ENCODE results near the gene LRRC75B. TPM values are rescaled to one million over a fixed set of nuclear protein-coding genes. Genes with fewer than 3 reads are reported as not detected.
A peak's percentile ranks its signal among the peaks of the same experiment; 100 is the strongest.
"Not testable (repeated sequence)": the region's sequence is repeated elsewhere in the genome, so short reads cannot be mapped to it uniquely, and the experiment has no call there.

The LRRC75B gene
- total RNA-seq, 2 donors from 2014 or later = 9.5 to 15.2 TPM

DNA sequence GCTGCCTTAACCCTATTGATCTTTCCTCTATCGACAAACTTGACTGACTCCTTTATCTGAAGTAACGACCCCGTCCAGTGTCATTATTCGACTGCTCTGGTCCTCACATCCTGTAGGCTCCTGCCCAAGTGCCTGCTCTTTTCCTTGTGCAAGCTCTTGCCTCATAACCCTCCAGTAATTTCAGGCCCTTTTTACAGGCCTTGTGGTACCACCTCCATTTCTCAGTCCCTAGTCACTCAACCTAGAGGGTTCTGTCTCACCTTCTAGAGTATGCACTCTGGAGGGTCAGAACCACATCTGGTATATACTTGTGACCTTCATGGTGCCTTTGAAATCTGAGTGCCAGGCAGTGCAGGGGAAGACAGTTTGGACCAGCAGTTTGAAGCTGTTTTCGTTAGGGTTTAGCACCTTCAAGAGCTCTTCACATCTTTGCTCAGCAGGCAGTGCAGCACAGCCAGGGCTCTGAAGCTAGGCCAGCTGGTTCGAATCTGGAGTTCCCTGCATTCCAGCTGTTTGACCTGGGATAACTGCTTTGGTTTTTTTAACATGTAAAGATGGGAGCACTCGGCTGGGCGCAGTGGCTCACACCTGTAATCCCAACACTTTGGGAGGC is 25.9 kb downstream of the LRRC75B start:
- ATAC-seq (no peak), DNase-seq (no peak)

DNA sequence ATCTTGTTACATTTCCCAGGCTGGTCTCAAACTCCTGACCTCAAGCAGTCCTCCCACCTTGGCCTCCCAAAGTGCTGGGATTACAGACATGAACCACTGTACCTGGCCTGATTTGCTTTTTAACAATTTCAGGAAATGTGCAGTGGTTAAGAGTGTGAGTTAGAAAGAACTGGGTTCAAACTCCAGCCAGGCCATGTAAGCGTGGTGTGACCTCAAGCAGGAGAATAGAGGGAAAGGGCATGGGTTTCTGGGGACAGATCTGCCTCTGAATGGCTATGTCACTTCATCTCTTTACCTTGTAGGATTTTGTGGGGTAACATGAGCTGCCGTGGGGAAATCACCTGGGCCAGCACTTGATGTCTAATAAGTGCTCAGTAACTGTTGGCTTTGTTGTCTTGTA is 27.8 kb downstream of the LRRC75B start:
- ATAC-seq (no peak), DNase-seq (no peak)
- intact Hi-C loops (cut with DNase I, micrococcal nuclease) = no loop called here

More for the DNA sequence above, 25.9 kb downstream of the LRRC75B start:
- intact Hi-C loops (cut with DNase I, micrococcal nuclease) = no loop called here

DNA sequence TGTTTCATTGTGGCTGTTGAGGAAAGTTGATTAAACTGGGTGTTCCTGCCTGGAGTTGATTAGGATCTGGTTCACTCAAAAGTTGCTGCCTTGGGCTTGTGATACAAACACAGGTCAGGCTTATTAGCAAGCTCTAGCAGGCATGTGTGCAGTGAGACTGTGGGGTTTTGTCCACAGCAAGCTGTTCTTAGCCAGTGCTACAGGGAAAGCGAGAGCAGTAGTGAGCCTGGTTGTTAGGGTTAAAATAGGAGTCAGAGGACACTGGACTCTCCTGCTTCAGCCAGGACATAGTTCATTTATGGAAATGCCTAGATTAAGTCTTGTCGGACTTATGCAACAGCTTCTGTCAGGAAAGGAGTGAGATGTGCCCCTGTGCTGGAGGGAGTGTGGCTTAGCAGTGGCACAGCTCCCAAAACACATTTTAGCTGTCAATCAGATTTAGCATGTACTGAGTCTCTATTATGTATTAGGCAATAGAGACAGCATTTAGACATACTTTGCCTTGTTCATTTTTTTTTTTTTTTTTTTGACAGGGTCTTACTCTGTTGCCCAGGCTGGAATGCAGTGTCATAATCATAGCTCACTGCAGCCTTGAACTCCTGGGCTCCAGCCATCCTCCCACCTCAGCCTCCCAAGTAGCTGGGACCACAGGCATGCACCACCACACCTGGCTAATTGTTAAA is 28.4 kb downstream of the LRRC75B start:
- no peak for DNase-seq
- intact Hi-C loops (cut with DNase I, micrococcal nuclease) = no loop called here
- no peak for ATAC-seq

DNA sequence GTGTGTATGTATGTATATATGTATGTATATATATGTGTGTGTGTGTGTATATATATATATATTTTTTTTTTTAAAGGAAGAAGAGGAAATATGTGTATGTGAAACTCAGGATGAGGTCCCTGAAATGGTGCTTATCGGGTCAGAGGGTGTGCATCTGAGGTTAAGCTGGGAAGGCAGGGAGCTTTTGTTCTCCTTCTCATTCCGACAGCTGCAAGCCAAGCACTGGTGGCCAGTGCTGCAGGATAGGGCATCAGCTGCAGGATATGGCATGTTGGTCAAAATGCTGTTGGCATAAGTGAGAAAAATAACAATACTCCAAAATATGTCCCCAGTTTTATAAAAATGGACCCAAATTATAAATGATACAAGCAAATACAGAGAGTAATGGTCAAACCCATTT is 29.6 kb downstream of the LRRC75B start:
- intact Hi-C loops (cut with DNase I, micrococcal nuclease) = no loop called here
- no peak for ATAC-seq
- no peak for DNase-seq

DNA sequence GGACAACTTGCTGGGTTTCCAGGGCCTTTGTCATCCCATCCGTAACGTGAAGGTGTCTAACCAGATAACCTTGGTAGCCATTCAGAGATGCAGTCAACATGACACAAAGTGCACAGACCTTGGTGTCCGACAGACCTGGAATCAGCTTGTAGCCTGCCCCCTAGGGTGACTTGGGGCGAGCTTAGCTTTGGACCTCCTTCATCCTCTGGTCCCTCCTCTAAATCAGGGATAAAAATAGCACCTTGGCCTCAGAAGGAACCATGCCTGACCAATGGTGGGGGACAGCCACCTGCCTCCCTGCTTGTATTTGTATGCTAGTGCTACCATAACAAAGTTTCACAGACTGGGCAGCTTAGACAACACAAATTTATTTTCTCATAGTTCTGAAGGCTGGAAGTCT is 33.4 kb downstream of the LRRC75B start:
- ATAC-seq = no peak
- intact Hi-C loops (cut with DNase I, micrococcal nuclease) = no loop called here
- DNase-seq = no peak

DNA sequence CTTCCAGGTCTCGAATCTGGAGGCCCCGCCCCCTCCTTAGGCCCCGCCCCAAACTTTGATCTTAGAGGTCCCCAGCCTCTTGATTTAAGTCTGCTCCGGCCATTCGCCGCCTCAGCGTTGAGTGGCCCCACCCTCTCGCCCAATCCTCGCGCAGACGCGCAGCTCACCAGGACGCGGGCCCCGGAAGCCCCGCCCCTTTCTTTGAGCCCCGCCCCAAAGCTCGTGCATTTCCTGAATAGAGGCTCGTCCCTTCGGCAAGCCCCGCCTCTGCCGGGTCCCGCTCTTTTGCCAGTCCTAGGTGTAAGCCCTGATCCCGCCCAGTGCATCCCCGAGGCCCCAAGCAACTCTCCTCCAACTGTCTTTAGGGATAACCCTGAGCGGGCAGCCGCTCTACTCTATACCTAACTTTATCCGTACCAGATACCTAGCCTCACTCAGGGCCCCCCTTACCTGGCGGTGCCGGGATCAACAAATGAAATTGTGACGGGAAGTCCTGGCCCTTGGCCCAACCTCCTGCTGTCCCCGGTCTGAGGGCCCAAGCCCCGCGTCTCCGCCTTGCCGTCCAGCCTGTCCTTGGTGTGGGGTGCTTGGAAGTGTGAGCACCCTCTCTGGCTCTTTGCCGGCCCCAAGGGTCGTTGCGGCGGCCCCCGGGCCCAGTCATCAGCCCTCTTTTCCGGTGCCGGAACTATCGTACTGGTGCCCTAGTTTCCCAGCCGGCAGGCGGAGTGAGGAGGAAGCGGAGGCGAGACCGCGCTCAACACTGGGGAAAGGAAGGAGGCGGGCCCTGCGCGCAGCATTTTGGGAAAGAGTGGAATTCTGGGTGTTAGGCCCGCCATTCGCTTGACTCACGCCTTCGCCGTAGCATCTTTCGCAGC is 37.5 kb downstream of the LRRC75B start, which contains the start of gene SNRPD3:
SNRPD3 (plus strand) TSS at position 835 of the 875 bp plus-strand sequence. CDS start 1,676 bp downstream, outside the sequence.
- intact Hi-C loops (cut with DNase I, micrococcal nuclease) = no loop called here
- peak; percentile 99 to 100 for DNase-seq
- peak; percentile 74 for ATAC-seq

DNA sequence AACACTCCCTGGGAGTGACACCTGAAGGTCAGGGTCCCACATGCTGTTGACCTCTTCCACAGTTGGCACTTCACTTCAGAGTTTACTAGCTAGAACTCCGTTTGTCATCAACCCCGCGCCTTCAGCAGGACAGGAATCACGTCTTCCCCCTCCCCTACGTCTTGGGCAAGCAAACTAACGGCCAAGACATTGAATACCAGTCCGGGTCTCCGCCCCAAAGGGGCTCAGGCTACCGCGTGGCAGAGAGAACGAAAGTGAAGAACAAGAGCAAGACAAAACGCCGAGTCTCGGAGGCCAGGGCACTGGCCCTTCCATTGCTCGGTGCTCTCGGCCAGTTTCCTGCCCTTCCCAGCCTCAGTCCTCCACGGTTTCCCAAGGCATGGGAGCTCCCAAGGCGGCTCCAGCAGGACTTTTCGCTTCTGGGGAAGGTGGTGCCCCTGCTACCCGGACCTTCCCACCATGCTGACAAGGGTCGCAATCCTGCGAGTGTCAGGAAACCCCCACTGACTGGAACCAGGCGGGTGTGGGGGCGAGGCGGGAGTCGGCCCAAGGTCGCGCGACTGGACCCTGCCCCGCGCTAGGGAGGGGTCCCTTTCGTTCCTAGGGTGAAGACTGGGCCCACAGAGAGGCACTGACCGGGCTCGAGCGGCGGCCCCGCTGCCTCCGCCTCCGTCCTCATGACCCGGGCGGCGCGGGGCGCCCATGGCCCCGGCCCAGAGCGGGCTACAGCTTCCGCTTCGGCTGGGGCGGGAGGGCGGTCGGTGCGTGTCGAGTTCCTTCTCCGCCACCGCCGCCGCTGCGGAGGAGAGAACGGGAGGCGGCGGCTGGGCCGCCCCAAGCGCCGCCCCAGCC is 38.3 kb downstream of the LRRC75B start, which contains the start of gene GUCD1:
GUCD1 (minus strand) TSS at position 826 of the 852 bp plus-strand sequence; CDS start at position 679, 147 bp downstream.
- ATAC-seq (peak; percentile 19), DNase-seq (peak; percentile 49 to 56)
- intact Hi-C loops (cut with DNase I, micrococcal nuclease) = no loop called here

DNA sequence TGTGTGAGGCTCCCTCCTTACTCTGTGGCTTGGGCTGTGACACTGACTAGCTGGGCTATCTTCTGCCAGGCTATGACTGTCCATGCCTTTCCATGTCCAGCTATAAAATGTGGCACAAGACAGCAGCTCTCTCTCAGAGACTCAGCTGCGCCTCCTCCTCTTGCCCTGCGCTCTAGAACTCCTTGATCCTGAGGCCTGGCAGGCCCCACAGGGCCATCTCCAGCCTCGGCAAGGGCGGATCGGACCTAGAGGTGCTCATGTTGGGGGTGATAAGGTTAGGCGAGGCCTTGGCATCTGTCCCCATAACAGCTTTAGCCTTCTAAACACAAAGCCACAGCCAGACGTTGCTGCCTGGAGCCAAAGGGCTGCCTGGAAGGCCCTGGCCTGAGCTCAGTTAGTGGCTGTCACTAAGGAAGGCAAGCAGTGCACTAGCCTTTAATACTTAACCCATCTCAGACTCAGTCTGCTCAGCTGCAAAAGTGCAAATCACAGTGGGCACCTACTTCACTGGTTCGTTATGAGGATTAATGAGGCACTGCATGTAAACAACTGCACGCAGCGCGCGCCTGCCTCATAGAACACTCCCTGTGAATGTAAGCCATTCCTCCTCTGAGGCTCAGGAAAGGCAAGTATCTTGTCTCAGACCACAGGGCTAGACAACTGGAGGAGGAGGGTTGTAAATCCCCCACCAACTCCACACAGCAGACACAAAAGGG is 39.1 kb downstream of the LRRC75B start:
- intact Hi-C loops (cut with DNase I, micrococcal nuclease) = no loop called here
- ATAC-seq = peak; percentile 5
- peak; percentile 55 to 56 for DNase-seq

DNA sequence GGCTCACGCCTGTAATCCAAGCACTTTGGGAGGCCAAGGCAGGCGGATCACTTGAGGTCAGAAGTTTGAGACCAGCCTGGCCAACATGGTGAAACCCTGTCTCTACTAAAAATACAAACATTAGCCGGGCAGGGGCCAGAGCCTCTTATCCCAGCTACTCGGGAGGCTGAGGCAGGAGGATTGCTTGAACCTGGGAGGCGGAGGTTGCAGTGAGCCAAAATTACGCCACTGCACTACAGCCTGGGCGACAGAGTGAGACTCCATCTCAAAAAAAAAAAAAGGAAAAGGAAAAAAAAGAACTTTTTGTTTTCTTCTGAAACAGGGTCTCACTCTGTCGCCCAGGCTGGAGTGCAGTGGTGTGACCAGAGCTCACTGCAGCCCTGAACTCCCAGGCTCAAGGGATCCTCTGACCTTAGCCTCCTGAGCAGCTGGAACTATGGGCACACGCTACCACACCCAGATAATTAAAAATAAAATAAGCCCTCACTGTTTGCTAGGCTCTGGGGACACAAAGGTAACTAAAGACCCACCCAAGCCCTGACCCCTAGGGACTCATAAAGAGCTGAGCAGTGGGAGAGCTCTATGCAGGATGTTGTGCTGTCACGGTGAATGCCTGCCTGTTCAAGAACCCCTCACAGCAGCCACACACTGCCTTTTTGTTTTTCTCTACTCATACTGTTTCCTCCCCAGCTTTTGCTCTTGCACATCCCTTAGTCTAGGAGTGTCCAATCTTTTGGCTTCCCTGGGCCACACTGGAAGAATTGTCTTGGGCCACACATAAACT is 40.2 kb downstream of the LRRC75B start:
- intact Hi-C loops (cut with DNase I, micrococcal nuclease) = not testable (repeated sequence)
- peak in 1 of 2 donors; percentile 40 for DNase-seq
- peak; percentile 2 for ATAC-seq

DNA sequence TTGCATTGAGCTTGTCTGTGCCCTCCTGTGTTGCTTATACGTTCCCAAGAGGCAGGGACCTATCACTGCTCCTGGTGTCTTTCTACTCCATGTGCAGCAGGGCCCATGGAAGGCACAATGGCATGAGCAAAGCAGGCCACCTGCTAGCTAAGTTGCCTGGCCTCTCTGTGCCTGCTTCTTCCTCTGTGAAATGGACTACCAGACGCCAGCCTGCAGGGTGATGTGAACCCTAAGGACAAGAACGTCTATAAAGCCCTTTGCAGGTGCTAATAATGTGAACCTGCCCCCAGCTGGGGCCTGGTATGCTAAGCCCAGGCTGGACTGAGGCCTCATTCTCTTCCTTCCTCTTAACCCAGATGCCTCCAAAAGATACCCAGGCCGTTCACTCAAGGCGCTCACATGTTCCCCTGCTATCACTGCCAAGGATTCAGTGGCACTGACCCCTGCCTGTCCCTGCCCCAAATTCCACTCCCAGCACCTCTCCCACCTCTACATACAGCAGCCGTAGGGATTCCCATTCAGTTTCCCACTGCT is 41.9 kb downstream of the LRRC75B start:
- ATAC-seq (no peak), DNase-seq (peak in 1 of 2 donors; percentile 10)

DNA sequence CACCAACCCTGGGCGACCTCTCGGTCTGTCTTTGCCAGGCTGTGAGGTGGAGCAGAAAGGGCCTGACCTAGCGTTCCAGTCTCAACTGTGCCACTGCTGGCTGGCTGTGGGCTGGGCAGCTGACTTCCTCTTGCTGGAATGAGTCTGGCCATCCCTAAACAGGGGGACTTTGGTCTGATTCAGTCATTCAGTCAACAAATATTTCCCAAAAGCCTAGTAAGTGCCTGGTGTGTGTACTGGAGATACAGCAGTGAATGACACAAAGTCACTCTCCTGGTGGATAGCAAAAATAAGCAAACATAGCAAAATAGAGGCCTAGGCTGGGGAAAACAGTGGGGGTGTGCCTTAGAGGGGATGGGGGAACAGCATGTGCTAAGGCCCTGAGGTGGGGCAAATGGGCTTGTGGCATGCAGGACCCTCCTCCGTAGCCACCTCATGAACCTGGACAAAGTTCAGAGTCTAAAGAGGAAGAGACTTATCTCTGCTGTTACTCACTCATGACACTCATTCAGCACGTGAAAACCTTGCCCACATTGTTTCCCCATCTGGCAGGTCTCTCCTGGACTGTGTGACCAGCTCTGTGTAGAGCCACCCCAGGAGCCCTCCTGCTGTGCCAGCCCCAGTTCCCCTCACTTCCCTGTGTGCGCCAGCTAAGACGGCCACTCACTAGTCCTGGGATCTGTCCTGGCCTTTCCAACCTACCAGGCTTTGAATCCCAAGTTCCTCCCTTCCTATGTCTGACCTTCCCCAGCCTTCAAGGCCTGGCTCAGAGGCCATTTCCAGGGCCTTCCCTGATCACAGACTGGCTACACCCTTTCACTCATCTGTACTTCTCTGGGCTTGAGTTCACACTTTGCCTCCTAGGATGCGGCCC is 42.6 kb downstream of the LRRC75B start:
- peak; percentile 42 for ATAC-seq
- peak; percentile 52 to 81 for DNase-seq
- intact Hi-C loops (cut with DNase I, micrococcal nuclease) = no loop called here

More for the DNA sequence above, 41.9 kb downstream of the LRRC75B start:
- intact Hi-C loops (cut with DNase I, micrococcal nuclease) = no loop called here

DNA sequence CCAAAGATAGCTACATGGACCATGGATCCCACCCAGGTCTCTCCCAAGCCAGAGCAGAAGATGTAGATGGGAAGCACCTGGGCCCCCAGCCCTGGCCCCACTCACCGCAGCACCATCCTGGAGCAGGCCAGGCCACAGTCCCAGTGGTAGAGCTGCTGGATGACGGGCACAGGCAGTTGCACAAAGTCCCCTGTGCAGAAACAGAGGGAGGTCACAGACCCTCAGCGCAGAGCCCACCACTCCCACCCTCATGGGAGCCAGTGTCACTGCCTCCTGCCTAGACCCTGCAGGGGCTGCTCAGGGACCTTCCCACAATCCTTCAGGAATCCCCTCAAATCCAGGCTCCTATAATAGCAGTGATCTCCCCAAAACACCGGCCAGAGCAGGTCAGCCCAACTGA is 44.1 kb downstream of the LRRC75B start:
- intact Hi-C loops (cut with DNase I, micrococcal nuclease) = no loop called here
- DNase-seq = no peak
- ATAC-seq = no peak

DNA sequence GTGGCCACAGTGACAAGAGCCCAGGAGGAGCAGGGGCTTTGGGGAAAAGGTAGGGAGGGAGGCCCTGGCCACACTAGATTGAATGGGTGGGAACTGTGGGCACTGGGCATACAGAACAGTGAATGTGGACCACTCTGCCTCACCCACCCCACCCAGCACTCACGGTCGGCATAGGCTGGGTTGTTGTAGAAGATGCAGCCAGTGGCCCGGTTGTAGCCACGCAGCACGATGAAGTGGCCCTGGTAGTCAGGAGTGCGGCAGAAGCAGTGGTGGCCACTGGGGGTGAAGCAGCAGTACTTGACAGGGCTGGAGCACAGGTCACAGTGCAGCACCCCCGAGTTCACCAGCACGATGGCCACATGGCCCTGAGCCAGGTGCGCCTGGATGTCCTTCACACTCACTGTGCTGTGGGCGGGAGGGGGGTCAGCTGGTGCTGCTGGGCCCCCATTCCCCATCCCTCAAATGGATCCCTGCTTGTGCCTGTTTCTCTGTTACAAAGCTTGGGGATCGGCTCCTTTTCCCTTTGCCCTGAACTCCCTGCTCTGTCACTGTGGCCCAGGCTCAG is 49.1 kb downstream of the LRRC75B start:
- intact Hi-C loops (cut with DNase I, micrococcal nuclease) = no loop called here
- DNase-seq (no peak), ATAC-seq (no peak)

DNA sequence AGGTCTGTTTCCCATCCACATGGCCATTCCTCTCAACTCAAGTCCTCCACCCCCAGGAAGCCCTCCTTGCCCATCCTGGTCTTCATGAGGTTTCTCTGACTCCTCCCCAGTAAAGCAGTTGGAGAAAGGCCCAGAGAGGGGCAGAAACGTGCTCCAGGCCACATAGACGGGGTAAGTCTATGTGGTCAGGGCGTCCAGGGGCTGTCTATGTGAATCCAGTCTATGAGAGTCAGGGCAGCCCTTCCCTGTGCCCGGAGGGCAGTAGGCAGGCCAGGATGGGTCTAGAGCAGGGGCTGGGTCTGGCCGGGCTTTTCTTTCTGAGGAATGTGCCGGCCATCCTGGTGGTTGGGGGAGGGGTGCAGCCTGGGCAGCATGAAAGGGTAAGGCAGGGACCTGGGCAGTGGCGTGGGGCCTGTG is 49.7 kb downstream of the LRRC75B start:
- DNase-seq = no peak
- ATAC-seq = no peak
- intact Hi-C loops (cut with DNase I, micrococcal nuclease) = no loop called here

DNA sequence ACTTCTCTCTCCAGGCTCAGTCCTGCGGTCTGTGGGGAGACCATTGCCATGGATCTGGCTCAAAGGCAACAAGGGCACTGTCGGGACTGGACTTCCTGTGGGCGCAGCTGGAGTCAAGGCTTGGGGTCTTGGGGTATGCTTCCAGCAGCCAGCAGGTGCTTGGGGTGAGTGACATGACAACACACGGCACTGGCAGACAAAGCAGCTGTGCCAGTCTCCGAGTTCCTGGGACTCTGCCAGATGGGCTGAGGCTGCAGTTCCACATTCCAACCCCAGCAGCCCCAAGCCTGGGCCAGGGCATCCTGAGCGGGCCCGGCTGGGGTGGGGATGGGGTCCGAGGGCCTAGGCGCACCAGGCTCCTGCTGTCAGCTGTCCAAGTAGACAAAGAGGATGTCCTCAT is 50.2 kb downstream of the LRRC75B start:
- DNase-seq (no peak), ATAC-seq (no peak)
- intact Hi-C loops (cut with DNase I, micrococcal nuclease) = no loop called here
